AG08396 (cell line): ENCODE measurements around the gene CA7.

ENCODE experiments used
- DNase-seq: peaks from one replicate; pipeline ENCODE4 v3.0.0; 2012; ENCODE audit warnings: low spot score, mixed read lengths

CA7 gene

DNA sequence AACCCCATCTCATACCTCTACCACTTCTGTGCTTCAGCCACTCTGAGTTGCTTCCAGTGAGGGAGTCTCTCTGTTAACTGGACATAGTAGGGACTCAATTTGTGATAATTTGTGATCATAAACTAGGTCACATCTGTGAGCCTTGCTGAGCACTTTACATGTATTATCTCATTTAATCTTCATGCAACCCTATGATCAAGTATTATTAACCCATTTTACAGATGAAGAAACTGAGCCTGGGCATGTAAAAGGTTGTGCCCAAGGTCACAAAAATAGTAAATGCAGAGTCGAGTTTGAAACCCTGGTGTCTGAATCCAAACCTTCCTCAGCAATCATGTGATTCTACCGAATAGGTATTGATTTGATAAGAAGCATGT lies 54.7 kb downstream of the CA7 start:
- DNase-seq = no peak

DNA sequence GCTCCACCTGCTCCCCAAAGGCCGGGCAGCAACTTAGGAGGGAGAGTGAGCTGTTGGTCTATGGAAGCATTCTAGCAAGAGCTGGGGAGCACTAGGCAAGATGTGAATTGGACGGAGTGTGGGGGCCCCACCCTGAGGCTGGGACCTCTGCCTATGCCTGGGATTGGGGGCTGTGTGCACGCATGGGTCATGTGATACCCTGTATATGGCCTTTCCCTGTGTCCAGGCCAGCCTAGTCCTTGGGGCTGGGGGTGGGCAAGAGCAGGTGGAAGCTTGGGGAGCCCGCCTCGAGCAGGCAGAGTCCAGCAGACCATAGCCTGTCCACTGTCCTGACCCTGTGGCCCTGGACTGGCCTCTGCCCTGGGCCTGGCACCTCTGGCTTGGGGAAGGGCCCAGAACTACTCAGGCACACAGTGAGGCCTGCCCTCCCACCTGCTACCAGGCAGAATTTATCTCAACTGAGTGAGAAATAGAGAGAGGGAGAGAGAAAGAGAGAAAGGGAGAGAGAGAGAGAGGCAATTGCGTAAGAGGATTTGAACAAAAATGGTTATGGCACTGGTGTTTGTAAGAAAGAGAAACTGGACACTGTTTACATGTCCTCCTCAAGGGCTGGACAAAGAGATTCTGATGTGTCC lies 55.2 kb downstream of the CA7 start:
- no peak for DNase-seq

GRCh38 chr16:66899945-66900710 lies 55.9 kb downstream of the CA7 start:
- DNase-seq = peak; percentile 72

GRCh38 chr16:66900721-66901441 lies 56.7 kb downstream of the CA7 start:
- no peak for DNase-seq

- no peak for DNase-seq
Measured at GRCh38 chr16:66901626-66902025, 57.4 kb downstream of the CA7 start.

- no peak for DNase-seq
Measured at GRCh38 chr16:66902648-66903543, 58.7 kb downstream of the CA7 start.
